HAP-1 (cell line): Measurements from ENCODE around the gene ARHGEF25.

Source experiments
- DNase-seq, 2 experiments: peaks; one replicate each; pipeline ENCODE4 v3.0.0-alpha.2; 2016 to 2020; ENCODE audit warnings: low spot score in 2 of 2
- H3K27me3 ChIP-seq: fragments of 250-450 bp; sonication (Bioruptor Pico); 2 replicates; pipeline ENCODE4 v1.5.1; 2020; ENCODE audit warnings: low read depth, mild to moderate bottlenecking, moderate library complexity
- H3K36me3 ChIP-seq: fragments of 250-450 bp; sonication (Bioruptor Pico); replicated peaks from 2 replicates; pipeline ENCODE4 v1.5.1; 2020; ENCODE audit warnings: mild to moderate bottlenecking
- H3K4me1 ChIP-seq: fragments of 250-450 bp; sonication (Bioruptor Pico); 2 replicates; pipeline ENCODE4 v1.5.1; 2020; ENCODE audit warnings: mild to moderate bottlenecking
- H3K4me3 ChIP-seq: fragments of 250-450 bp; sonication (Bioruptor Pico); 2 replicates; pipeline ENCODE4 v1.5.1; 2020; ENCODE audit warnings: mild to moderate bottlenecking, moderate library complexity
- H3K9me3 ChIP-seq: fragments of 250-450 bp; sonication (Bioruptor Pico); 2 replicates; pipeline ENCODE4 v1.5.1; 2020; ENCODE audit warnings: mild to moderate bottlenecking, moderate library complexity
- in situ Hi-C: fragments of 300-500 bp; cut with MboI; formaldehyde crosslinking; loops from 3 replicates; pipeline ENCODE4 v1.14.3; 2020; ENCODE audit warnings: low sequenced_read_pairs, inconsistent platforms, mixed read lengths

The ARHGEF25 gene

DNA sequence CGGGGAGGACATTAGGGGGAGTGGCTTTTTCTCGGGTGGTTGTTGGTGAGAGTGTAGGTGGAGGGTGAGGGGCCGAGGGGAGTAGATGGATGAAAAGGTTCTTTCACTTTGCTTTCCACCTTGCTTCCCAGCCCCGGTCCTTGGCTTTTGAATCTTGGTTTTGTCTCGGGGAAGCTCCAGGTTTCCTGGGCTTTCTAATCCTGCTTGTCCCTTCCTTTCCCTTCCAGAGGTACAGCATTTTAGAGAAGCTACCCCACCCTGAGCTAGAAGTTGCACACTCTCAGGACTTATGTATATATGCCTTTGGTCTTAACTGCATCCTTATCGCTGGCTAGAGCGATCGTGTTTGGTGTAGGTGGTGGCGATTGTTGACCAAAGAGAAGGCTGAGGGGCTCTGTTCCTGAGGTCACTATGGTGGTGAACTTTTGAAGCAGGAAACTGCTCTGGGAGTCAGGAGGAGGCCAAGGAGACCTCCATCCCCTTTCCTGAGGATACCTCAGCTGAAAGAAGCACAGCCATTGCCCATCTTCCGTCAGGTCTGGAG lies 19.4 kb upstream of the ARHGEF25 start:
- Histone ChIP-seq H3K27me3 (peaks cover 2% of the 10 kb centered on the region; the same call in 1 of the 2 replicates), H3K4me1 (peaks cover 15% of the 10 kb centered on the region), H3K9me3 (peaks cover 4% of the 10 kb centered on the region; the same call in 1 of the 2 replicates), H3K36me3 (no peaks in the 10 kb centered on the region), H3K4me3 (peak overlapping the region; percentile 92)
- no peak for DNase-seq
- in situ Hi-C loops, result no loop called here

DNA sequence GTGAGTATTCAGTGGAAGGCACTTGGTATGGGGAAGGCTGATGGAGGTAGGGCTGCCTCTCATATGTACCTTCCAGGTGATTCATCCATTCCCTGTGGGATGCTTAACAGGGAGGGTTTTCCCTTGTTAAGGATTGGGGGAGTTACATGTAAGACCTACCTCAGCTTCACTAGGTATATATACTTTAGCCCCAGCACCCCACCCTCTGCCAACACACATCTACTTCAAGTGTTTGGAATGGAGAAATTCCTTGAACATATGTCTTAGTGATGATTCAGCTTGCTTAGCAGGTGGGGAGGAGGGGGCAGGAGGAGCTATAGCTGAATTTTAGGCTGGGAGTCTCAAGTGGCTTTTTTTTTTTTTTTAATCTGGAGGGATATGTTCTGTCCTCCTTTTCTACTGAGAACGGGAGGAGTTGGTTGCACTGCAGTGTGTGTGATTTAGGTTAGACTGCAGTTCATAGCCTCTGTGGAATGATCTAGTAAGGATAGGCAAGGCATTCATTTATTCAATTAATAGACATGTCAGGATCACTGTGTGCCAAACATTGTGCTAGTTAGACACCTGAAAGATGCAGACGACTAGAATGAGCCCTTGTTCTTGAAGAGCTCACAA lies 18.6 kb upstream of the ARHGEF25 start:
- no peak for DNase-seq
- no peaks in the 10 kb centered on the region for H3K27me3 ChIP-seq
- H3K9me3 ChIP-seq, result peaks cover 4% of the 10 kb centered on the region; the same call in 1 of the 2 replicates
- H3K4me3 ChIP-seq, result no peak overlapping the region; the same call in 1 of the 2 replicates
- peaks cover 15% of the 10 kb centered on the region for H3K4me1 ChIP-seq
- in situ Hi-C loops, result no loop called here
- H3K36me3 ChIP-seq, result no peaks in the 10 kb centered on the region; the same call in 1 of the 2 replicates

DNA sequence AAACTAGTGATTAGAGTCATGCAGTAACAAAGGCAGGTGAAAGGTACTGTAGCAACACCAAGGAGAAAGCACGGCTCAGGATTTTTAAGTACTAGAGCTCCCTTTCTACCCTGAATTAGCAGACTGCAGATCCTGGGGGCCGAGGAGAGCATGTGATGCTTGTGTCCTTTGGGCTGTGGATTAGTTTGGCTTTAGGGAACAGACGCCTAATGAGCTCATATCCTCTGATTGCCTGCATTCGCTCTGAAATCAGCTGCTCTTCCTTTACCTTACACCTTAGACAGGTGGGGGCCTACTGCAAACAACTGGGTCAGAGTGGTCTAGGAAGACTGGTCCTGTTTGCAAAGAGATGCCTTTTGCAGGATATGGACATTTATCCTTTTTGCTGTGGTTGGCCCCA lies 18.0 kb upstream of the ARHGEF25 start:
- DNase-seq, result no peak
- in situ Hi-C loops, result no loop called here
- Histone ChIP-seq H3K27me3 (no peaks in the 10 kb centered on the region), H3K4me1 (peaks cover 15% of the 10 kb centered on the region), H3K36me3 (no peaks in the 10 kb centered on the region; the same call in 1 of the 2 replicates), H3K4me3 (no peak overlapping the region), H3K9me3 (peaks cover 4% of the 10 kb centered on the region; the same call in 1 of the 2 replicates)

DNA sequence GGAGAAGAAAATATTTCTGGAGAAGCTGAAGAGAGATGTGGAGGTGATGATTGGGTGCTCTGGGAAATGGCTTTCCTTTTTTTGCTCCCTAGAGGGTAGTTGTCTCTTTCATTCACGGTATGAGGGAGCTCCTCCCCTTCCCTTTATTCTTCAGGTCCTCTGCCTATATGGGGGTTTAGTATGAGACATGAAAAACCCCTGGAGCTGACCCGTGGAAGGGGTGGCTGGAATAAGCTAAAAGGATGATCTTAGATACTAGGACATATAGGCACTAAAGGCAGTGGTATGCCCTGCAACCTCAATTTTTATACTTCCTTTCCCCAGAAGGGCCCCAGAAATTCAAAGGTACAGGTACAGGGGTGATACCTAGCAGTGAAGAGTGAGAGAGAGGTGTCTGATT lies 10.8 kb upstream of the ARHGEF25 start:
- Histone ChIP-seq H3K4me1 (no peaks in the 10 kb centered on the region), H3K27me3 (no peaks in the 10 kb centered on the region), H3K36me3 (peaks cover 6% of the 10 kb centered on the region; the same call in 1 of the 2 replicates), H3K4me3 (no peak overlapping the region), H3K9me3 (no peaks in the 10 kb centered on the region; the same call in 1 of the 2 replicates)
- in situ Hi-C loops, result no loop called here
- no peak for DNase-seq

DNA sequence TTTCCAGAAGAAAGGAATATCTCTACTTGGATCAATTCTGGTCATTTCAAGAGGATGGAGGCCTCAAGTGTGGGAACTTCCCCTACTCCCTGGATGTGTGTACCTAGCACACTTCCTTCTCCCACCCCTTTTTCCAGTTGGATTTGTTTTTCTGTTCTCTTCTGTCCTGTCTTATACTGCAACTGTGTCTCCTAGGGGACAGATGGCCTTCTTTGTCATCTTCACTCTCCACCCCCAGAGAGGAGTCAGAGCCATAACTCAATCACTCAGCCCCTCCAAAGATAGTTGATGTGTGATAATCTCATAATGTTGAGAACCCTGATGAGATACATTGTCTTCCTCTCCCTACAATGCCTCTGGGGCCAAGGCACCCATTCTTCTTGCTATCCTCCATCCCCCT lies 8.7 kb upstream of the ARHGEF25 start:
- peaks cover 6% of the 10 kb centered on the region; the same call in 1 of the 2 replicates for H3K36me3 ChIP-seq
- no peak overlapping the region for H3K4me3 ChIP-seq
- no peak for DNase-seq
- no peaks in the 10 kb centered on the region for H3K9me3 ChIP-seq
- H3K27me3 ChIP-seq, result no peaks in the 10 kb centered on the region
- in situ Hi-C loops, result no loop called here
- no peaks in the 10 kb centered on the region for H3K4me1 ChIP-seq

DNA sequence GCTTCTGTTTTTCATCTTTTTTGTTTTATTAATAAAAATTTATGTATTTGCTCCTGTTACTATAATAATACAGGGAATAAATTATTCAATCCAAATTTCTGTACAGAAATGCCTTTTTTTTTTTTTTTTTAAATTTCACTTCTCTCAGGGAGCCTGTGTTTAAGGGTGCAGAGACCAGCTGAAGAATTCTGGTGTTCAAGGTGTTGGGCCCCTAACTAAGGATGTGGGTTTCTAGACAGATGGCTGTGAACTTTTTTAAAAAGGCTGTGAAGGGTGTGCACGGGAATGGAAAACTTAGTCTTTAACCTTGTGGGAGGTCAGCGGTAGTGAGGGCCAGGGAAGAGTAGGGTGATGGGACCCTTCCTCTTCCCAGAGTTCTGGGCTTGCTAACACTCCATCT lies 7.9 kb upstream of the ARHGEF25 start:
- DNase-seq, result no peak
- in situ Hi-C loops, result no loop called here
- Histone ChIP-seq H3K9me3 (no peaks in the 10 kb centered on the region), H3K36me3 (peaks cover 6% of the 10 kb centered on the region; the same call in 1 of the 2 replicates), H3K27me3 (no peaks in the 10 kb centered on the region), H3K4me3 (no peak overlapping the region), H3K4me1 (no peaks in the 10 kb centered on the region)

DNA sequence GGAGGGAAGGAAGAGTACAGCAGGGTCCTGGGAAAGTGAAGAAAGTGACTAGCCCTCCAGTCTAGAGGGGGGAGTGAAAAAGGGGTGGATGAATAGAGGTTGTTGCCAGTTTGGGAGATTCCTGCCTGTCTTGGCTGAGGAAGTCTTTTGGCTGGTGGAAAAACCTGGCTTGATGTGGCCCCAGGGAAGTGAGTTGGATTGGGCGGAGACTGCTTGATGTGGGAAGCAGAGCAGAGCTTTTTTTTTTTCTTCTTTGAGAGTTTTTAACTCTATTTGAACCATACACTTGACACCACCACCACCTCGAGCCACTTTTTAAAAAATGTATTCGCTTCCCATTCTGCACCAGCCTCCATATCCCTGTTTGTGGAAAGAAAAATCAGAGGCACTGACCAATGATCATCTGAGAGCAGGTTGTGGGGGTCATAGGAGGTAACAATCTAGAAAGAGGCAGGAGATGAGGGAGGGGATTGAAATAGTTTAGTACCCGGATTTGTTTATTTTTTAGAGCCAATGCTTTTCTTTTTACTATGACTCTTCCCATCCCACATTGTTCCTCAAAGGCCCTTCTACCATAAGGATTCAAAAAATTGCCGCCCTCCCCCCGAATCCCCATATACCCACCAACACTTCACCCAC lies 7.3 kb upstream of the ARHGEF25 start:
- Histone ChIP-seq H3K9me3 (no peaks in the 10 kb centered on the region), H3K27me3 (no peaks in the 10 kb centered on the region), H3K36me3 (peaks cover 6% of the 10 kb centered on the region; the same call in 1 of the 2 replicates), H3K4me3 (no peak overlapping the region), H3K4me1 (no peaks in the 10 kb centered on the region)
- in situ Hi-C loops, result no loop called here
- no peak for DNase-seq

DNA sequence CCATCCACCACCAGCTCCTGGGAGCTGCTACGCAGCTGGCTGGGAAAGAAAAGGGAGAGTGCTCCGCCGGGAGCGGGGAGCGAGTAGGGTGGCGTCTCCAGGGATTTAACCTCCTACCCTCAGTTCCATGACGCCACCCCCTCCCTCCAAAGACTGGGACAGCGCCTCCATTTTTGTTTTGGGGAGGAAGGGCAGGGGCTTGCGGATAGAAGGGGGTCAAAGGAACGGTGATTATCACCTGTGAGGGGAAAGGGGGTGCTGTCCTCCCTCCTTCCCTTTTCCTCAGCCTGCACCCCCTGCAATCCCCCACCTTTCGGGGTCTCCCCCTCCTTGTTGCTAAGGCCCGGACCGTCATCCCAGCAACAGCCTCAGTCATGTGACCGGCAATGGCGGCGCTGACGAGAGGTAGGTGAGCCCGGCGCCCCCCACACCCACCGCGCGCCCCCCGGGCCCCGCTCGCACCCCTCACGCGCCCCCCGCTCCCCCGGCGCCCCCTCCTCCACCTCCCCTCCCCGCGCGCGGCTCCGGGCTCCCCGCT lies 6.7 kb upstream of the ARHGEF25 start, which contains the start of gene DTX3:
Gene DTX3, plus strand, starts transcription at position 371 of the 538 bp plus-strand sequence. CDS start 1,694 bp downstream, outside the sequence.
- Histone ChIP-seq H3K9me3 (no peaks in the 10 kb centered on the region), H3K36me3 (peaks cover 6% of the 10 kb centered on the region; the same call in 1 of the 2 replicates), H3K27me3 (no peaks in the 10 kb centered on the region), H3K4me3 (no peak within 1 kb of the TSS), H3K4me1 (no peaks in the 10 kb centered on the region)
- no peak for DNase-seq
- in situ Hi-C loops, result no loop called here

DNA sequence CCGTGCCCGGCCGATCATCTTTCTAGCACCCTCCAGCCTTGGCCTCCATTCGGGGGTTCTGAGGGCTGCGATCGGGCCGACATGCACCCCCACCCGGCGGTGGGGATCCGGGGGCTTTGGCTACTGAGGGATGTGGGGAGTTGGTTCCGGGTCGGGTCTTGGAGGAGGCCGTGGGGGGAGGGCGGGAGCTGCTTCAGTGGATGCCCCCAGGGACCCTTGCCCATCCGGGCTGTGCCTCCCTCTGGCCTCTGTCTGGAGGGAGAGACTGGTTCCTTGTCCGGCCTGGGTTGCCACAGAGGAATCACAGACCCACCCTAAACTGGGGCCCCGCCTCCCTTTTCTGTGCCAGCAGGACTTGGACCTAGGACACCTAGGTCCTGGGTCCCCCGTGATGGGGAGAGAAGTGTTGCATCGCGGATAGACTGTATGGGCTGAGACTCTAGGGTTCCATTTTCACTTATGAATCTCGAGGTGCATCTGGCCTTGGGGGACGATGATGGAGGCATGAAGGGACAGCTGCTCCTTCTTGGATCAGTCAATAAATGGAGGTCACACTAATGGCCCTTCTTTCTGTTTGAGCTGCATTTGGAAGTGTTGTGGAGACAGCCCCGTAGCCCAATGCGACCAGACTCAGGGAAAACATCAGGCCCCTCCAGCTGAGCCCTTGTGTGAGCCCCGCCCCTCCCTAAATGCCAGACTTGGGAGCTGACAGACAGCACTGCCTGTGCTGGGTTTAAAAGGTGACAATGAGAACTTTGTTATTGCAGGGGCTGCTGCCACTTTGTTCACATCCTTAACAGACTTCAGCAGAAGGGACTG lies 6.0 kb upstream of the ARHGEF25 start:
- DNase-seq, result no peak
- Histone ChIP-seq H3K27me3 (no peaks in the 10 kb centered on the region), H3K36me3 (peaks cover 4% of the 10 kb centered on the region; the same call in 1 of the 2 replicates), H3K9me3 (no peaks in the 10 kb centered on the region), H3K4me1 (no peaks in the 10 kb centered on the region), H3K4me3 (no peak overlapping the region)
- in situ Hi-C loops, result no loop called here

DNA sequence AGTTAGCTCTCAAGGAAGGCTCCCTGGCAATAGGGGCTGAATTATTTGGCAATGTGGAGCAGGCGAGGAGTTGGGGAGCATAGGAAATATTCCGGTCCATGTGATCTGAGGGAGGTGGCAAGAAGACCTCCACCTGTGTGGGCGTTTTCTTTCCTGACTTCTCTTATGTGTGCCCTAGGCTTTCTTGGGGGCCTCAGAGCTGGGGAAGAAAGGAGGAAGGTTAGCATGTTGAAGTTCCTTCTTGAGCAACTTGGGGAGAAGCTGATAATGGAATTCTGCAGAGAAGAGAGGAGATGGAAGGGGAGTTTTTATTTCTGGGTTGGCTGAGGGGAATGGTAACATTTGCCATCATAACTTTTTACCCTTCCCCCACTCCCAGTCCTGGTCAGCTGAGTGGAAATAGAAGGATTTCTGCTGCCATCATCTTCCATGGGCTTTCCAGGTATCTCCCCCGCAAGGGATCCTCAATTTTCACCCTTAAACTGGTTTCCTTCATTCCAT lies 5.4 kb upstream of the ARHGEF25 start:
- Histone ChIP-seq H3K36me3 (no peaks in the 10 kb centered on the region; the same call in 1 of the 2 replicates), H3K27me3 (no peaks in the 10 kb centered on the region), H3K4me1 (peaks cover 2% of the 10 kb centered on the region), H3K4me3 (no peak overlapping the region), H3K9me3 (no peaks in the 10 kb centered on the region)
- no peak for DNase-seq
- in situ Hi-C loops, result no loop called here

DNA sequence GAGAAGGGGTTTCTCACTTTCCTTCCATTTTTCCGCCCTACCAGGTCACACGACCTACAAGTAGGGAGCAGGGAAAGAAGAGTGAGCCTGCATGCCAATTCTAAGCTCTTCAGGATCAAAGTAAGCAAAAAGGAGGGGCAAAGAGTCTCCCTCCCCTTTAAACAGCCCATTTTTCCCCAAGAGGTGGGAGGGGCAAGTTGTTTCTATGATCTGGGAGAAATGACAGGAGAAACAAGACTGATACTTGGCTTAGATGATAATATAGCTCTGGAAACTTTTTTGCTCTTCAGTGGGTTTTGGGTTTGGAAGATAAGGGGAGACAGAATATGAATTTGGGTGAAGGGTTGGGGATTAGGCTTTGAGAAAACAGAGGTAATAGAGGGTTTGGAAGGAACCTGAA lies 4.8 kb upstream of the ARHGEF25 start:
- H3K27me3 ChIP-seq, result no peaks in the 10 kb centered on the region
- in situ Hi-C loops, result no loop called here
- H3K4me1 ChIP-seq, result peaks cover 4% of the 10 kb centered on the region

DNA sequence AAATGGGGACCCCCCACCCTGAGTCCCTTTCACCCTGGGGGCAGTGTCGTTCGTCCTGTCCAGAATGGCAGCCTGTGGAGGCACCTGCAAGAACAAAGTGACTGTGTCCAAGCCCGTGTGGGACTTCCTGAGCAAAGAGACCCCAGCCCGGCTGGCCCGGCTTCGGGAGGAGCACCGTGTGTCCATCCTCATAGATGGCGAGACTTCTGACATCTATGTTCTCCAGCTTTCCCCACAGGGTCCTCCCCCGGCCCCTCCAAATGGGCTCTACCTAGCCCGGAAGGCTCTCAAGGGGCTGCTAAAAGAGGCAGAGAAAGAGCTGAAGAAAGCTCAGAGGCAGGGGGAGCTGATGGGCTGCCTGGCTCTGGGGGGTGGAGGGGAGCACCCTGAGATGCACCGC lies 4.4 kb upstream of the ARHGEF25 start:
- peaks cover 4% of the 10 kb centered on the region for H3K4me1 ChIP-seq
- in situ Hi-C loops, result no loop called here
- no peak for DNase-seq
- no peak overlapping the region for H3K4me3 ChIP-seq
- H3K36me3 ChIP-seq, result no peaks in the 10 kb centered on the region; the same call in 1 of the 2 replicates
- H3K27me3 ChIP-seq, result no peaks in the 10 kb centered on the region
- no peaks in the 10 kb centered on the region for H3K9me3 ChIP-seq

More for the DNA sequence above, 4.8 kb upstream of the ARHGEF25 start:
- no peak for DNase-seq
- Histone ChIP-seq H3K9me3 (no peaks in the 10 kb centered on the region), H3K36me3 (no peaks in the 10 kb centered on the region; the same call in 1 of the 2 replicates), H3K4me3 (no peak overlapping the region)
